ENCODE measurements around the gene FAM98B.

- TF ChIP-seq SPI1 (IDR thresholded peaks at IDR 0.05; ENCODE audit: low read depth, low read length) (no peak), POLR2AphosphoS5 (IDR thresholded peaks at IDR 0.05; ENCODE audit: low read depth, low read length) (peak; percentile 94), POLR2A (IDR thresholded peaks at IDR 0.05; ENCODE audit: low read depth, low read length) (peak; percentile 92), TAF1 (IDR thresholded peaks at IDR 0.05; ENCODE audit: low read depth, low read length) (peak; percentile 92)
Observed at GRCh38 chr15:38453971-38454695, at the start of gene FAM98B.

Measured in GM12891 (cell line).